Measurements from ENCODE around the gene DSCAML1.

- no peak for TF ChIP-seq CTCF (IDR thresholded peaks at IDR 0.05)
- no peak for TF ChIP-seq POLR2A (IDR thresholded peaks at IDR 0.05)
Observed at GRCh38 chr11:117546431-117547194, 250.4 kb downstream of the DSCAML1 start.
